D341Med (cell line): ENCODE results near the gene OR10V1.

Experiments
- DNase-seq: peaks from one replicate; pipeline ENCODE4 v3.0.0; 2012; ENCODE audit warnings: low spot score

Gene OR10V1

GRCh38 chr11:59713745-59714144 lies at the start of gene OR10V1:
Gene OR10V1 (minus strand): TSS chr11:59713845. CDS start chr11:59713845, 0 bp downstream.
- no peak for DNase-seq

GRCh38 chr11:59761993-59762392 lies 48.3 kb upstream of the OR10V1 start:
- DNase-seq, result no peak

- no peak for DNase-seq
Observed at GRCh38 chr11:59760771-59761170, 47.1 kb upstream of the OR10V1 start.

GRCh38 chr11:59759900-59760299 lies 46.3 kb upstream of the OR10V1 start:
- peak; percentile 67 for DNase-seq

- no peak for DNase-seq
Observed at GRCh38 chr11:59758401-59759037, 44.9 kb upstream of the OR10V1 start.

- no peak for DNase-seq
Observed at GRCh38 chr11:59756845-59757244, 43.2 kb upstream of the OR10V1 start.

- no peak for DNase-seq
Observed at GRCh38 chr11:59756558-59756840, 42.9 kb upstream of the OR10V1 start.

- peak; percentile 63 for DNase-seq
Observed at GRCh38 chr11:59755701-59756557, 42.3 kb upstream of the OR10V1 start.

GRCh38 chr11:59754859-59755700 lies 41.4 kb upstream of the OR10V1 start, which contains the start of gene STX3:
Gene STX3 (plus strand): TSS chr11:59755376. CDS start chr11:59755606, 230 bp downstream.
- DNase-seq, result peak; percentile 93

GRCh38 chr11:59754494-59754858 lies 40.8 kb upstream of the OR10V1 start:
- DNase-seq, result peak; percentile 46

GRCh38 chr11:59753650-59754493 lies 40.2 kb upstream of the OR10V1 start:
- DNase-seq, result peak; percentile 88

- no peak for DNase-seq
Observed at GRCh38 chr11:59746111-59746510, 32.5 kb upstream of the OR10V1 start.

GRCh38 chr11:59730896-59731565 lies 17.4 kb upstream of the OR10V1 start:
- DNase-seq, result no peak

- DNase-seq, result no peak
Observed at GRCh38 chr11:59729834-59730233, 16.2 kb upstream of the OR10V1 start.

GRCh38 chr11:59728913-59729312 lies 15.3 kb upstream of the OR10V1 start:
- DNase-seq, result no peak

GRCh38 chr11:59728154-59728553 lies 14.5 kb upstream of the OR10V1 start:
- no peak for DNase-seq

GRCh38 chr11:59727426-59727825 lies 13.8 kb upstream of the OR10V1 start:
- DNase-seq, result no peak

GRCh38 chr11:59724066-59724465 lies 10.4 kb upstream of the OR10V1 start:
- DNase-seq, result no peak

- no peak for DNase-seq
Observed at GRCh38 chr11:59719556-59719955, 5.9 kb upstream of the OR10V1 start.

- DNase-seq, result no peak
Observed at GRCh38 chr11:59716051-59716450, 2.4 kb upstream of the OR10V1 start.
